GM18511 (cell line): ENCODE measurements around the gene CTCFL.

Experiments
- ATAC-seq: cut with Tn5 transposase; IDR thresholded peaks from one replicate; pipeline ENCODE4 v1.9.1; 2021; ENCODE audit warnings: mild to moderate bottlenecking, moderate library complexity; ENCODE audit not compliant: unreplicated experiment

Gene CTCFL, protein sequence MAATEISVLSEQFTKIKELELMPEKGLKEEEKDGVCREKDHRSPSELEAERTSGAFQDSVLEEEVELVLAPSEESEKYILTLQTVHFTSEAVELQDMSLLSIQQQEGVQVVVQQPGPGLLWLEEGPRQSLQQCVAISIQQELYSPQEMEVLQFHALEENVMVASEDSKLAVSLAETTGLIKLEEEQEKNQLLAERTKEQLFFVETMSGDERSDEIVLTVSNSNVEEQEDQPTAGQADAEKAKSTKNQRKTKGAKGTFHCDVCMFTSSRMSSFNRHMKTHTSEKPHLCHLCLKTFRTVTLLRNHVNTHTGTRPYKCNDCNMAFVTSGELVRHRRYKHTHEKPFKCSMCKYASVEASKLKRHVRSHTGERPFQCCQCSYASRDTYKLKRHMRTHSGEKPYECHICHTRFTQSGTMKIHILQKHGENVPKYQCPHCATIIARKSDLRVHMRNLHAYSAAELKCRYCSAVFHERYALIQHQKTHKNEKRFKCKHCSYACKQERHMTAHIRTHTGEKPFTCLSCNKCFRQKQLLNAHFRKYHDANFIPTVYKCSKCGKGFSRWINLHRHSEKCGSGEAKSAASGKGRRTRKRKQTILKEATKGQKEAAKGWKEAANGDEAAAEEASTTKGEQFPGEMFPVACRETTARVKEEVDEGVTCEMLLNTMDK

GRCh38 chr20:57524511-57525176 lies at the start of gene CTCFL:
Gene CTCFL (minus strand): TSS chr20:57525140. CDS start chr20:57524205, 935 bp downstream.
- no peak for ATAC-seq

DNA sequence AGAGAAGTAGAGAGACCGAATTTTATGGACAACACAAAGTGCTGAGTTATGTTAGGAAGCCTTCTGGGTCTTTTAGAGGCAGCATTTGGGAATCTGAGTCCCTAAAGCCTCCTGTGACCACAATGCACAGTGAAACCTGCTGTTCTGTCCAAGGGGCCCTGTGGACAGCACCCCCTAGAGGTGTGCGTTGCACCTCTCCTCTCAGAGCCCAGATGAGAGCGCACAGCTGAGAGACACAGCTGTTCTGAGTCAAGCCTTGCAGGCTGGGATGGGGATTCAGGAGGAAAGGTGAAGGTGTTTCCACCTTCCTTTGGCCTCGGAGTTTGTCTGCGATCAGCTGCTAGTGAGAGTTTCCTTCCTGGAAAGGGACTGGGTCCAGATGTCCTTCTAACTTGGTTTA lies 49.0 kb upstream of the CTCFL start:
- ATAC-seq = no peak

- no peak for ATAC-seq
These were observed 48.3 kb upstream of the CTCFL start for GRCh38 chr20:57573242-57573641.

DNA sequence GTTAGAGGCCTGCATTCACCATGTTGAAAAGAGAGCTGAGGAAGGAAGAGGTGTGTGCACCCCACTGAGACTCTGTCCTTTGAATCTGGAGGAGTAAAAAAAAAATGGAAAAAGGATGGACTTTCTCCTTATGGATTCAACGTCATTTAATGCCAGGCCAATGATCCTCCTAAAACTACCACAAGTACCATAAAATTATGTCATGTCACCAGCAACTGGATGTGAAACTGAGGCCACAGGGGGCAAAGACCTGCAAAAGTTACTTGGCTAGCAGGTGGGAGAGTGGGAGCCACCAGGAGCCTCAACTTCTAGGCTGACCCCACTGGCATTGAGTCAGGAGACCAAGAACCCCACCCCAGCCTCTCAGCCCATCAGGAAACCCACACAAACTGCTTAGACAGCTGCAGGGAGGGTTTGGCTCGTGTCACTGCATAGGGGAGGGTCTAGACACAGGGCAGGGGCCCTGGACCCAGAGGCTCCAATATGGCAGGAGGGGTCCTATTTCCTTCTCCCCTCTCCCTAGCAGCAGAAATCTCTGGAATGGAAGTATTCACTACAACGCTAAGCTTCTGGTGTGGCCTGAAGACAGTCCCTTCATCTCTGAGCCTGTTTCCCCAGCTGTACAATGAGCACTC lies 47.0 kb upstream of the CTCFL start:
- ATAC-seq = no peak

DNA sequence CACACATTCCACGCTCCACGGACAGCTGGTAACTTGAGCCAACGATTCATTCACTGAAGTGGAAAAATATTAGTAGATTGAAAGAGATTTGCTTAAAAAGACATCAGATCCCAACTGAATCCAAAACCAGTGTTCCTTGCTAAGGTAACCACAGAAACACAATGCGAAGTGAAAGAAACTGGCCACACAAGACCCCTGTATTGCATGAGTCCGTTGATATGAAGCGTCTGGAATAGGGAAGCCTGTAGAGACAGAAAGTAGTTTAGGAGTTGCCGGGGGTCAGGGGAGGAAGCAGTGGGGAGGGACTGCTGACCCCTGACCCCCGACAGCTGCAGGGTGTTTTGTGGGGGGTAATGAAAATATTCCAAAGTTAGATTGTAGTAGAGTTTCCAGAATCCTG lies 46.0 kb upstream of the CTCFL start:
- no peak for ATAC-seq

- no peak for ATAC-seq
These were observed 45.4 kb upstream of the CTCFL start for GRCh38 chr20:57570145-57570850.

DNA sequence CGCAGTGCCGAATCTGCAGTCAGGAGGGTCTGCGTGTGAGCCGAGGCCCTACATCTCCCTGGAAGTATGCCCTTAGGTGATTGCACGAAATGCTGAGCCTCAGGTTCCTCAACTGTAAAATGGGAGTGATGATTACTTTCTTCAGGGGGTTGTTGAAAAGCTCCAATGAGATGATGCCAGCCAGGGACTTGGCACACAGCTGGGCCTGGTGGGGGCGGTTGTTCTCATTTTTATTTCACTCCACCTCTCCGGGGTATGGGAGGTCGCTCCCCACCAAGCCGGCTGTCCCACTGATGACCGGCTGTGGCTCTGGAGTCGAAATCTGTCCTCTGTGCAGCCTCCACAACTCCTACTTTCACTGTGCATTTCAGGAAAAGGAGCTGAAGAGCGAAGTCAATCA lies 44.0 kb upstream of the CTCFL start:
- no peak for ATAC-seq

- no peak for ATAC-seq
These were observed 43.4 kb upstream of the CTCFL start for GRCh38 chr20:57568088-57568896.

GRCh38 chr20:57567471-57568079 lies 42.6 kb upstream of the CTCFL start:
- ATAC-seq = no peak

GRCh38 chr20:57566803-57567459 lies 42.0 kb upstream of the CTCFL start:
- no peak for ATAC-seq

DNA sequence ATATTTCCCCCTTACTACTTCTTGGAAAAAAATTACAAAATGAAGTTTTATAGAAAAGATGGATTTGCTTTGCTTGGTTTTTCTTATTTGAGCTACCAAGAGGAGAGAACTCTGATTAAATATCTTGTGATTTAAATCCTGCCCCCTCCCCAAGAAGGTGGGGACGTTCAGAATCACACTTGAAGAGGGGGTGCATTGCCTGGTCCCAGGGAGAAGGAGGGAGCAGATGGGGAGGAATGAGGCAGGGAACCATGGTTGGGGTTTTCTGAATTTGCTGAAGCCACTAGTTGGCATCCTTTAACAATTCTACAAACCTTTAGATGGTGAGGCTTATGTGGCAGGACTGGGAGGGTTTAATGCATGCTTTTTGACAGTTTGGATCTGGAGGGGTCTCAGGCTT lies 41.5 kb upstream of the CTCFL start:
- no peak for ATAC-seq

GRCh38 chr20:57564951-57565642 lies 40.2 kb upstream of the CTCFL start:
- ATAC-seq = no peak

DNA sequence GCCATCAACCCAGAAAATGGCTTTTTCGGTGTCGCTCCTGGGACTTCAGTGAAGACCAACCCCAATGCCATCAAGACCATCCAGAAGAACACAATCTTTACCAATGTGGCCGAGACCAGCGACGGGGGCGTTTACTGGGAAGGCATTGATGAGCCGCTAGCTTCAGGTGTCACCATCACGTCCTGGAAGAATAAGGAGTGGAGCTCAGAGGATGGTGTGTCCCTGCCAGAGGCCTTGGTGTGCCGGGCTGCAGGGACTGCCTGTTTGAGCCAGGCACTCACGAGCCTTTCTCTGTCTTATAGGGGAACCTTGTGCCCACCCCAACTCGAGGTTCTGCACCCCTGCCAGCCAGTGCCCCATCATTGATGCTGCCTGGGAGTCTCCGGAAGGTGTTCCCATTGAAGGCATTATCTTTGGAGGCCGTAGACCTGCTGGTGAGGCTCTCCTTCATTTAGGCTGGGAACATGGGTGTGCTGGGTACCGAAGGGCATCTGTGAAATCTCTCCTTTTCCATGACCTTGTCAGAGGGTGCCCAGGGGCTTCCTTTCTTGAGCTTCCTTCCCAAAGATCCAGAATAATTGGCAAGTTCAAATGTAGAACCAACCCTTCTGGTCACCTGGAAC lies 39.4 kb upstream of the CTCFL start:
- ATAC-seq = no peak

DNA sequence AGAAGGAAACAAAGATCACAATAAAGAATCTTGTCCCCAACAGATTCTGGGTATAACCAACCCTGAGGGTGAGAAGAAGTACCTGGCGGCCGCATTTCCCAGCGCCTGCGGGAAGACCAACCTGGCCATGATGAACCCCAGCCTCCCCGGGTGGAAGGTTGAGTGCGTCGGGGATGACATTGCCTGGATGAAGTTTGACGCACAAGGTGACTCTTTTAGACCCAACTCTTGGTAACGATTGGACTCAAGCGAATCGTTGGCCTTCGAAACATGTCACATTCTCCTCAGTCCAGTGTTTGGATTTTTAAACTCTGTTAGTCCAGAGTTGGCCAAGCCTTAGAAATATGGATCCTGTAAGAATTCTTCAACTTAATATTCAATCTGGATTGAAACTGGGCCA lies 38.6 kb upstream of the CTCFL start:
- no peak for ATAC-seq

DNA sequence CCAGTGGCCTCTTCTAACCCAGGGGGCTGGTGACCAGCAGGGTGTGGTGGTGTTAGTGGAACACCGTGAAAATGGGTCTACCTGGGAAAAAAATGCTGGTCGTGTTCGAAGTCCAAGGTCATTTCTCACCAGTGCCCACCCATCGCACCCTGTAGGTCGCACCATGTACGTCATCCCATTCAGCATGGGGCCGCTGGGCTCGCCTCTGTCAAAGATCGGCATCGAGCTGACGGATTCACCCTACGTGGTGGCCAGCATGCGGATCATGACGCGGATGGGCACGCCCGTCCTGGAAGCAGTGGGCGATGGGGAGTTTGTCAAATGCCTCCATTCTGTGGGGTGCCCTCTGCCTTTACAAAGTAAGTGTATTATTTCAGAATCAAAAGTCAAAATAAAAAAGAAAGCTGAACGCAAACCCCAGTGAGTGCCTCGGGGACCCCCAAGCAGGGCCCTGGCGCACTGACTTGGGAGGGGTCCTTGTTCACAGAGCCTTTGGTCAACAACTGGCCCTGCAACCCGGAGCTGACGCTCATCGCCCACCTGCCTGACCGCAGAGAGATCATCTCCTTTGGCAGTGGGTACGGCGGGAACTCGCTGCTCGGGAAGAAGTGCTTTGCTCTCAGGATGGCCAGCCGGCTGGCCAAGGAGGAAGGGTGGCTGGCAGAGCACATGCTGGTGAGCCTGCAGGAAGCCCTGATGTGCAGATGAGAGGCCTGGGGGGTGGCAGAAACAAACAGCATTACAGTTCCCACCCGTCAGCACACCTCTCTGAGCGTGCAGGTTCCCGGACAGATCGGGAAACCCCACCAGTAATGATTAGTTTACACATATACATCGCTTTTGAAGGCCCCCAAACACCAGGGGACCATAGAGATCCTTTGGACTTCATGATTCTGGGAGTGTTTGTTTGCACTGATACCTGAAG lies 37.9 kb upstream of the CTCFL start:
- no peak for ATAC-seq

- no peak for ATAC-seq
These were observed 36.7 kb upstream of the CTCFL start for GRCh38 chr20:57561356-57562279.
